Adipocyte (in vitro differentiated cells): Measurements from ENCODE around the gene FPR3.

Experiments
- DNase-seq: peaks from one replicate; pipeline ENCODE4 v3.0.0-alpha.2; 2015; ENCODE audit warnings: low read depth
- H3K27me3 ChIP-seq: replicated peaks from 2 replicates; pipeline ENCODE4 v1.7.0; 2013; ENCODE audit warnings: mild to moderate bottlenecking, low read length, moderate library complexity; ENCODE audit not compliant: control insufficient read depth, insufficient read depth
- H3K36me3 ChIP-seq: 2 replicates; pipeline ENCODE4 v1.7.0; 2013; ENCODE audit warnings: low read length, mild to moderate bottlenecking, moderate library complexity; ENCODE audit not compliant: control insufficient read depth, insufficient read depth, severe bottlenecking
- H3K4me1 ChIP-seq: 2 replicates; pipeline ENCODE4 v1.7.0; 2013; ENCODE audit warnings: mild to moderate bottlenecking, low read length, moderate library complexity; ENCODE audit not compliant: control insufficient read depth, insufficient read depth
- H3K4me3 ChIP-seq: 2 replicates; pipeline ENCODE4 v1.7.0; 2013; ENCODE audit warnings: mild to moderate bottlenecking, low read length, moderate library complexity
- H3K9ac ChIP-seq: 2 replicates; pipeline ENCODE4 v1.7.0; 2013; ENCODE audit warnings: mild to moderate bottlenecking, low read length, moderate library complexity
- H3K9me3 ChIP-seq: 2 replicates; pipeline ENCODE4 v1.7.0; 2013; ENCODE audit warnings: mild to moderate bottlenecking, low read length, moderate library complexity; ENCODE audit not compliant: control insufficient read depth

The FPR3 gene

DNA sequence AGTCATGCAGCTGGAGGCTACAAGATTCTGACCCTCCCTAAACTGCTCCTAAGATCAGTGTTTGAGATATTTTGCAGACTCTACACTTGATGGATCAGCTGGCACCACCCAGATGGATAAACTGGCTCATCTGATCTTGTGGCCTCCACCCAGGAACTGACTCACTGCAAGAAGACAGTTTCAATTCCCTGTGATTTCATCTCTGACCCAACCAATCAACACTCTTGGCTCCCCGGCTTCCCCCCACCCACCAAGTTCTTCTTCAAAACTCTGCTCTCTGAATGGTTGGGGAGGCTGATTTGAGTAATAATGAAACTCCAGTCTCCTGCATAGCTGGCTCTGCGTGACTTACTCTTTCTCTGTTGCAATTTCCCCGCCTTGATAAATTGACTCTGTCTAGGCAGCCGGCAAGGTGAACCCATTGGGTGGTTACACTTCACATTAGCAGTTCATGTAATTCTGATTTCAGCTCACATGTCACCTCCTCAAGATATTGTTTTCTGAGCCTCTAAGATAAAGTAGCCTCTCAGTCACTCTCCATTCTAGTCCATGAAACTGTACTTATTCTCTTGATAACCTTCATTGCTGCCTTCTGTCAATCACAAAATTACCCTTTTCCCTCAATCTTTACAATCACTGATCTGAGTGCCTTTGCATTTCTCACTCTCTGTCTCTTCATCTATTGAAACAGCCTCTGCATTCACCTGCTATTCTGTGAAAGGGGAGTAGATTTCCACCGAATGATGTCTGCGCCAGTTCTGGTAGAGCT is 9.9 kb upstream of the FPR3 start:
- peak; percentile 15 for DNase-seq
- H3K36me3 ChIP-seq = no peaks in the 10 kb centered on the region
- H3K4me1 ChIP-seq = peaks cover 5% of the 10 kb centered on the region
- H3K4me3 ChIP-seq = peak overlapping the region; percentile 2
- no peaks in the 10 kb centered on the region for H3K9me3 ChIP-seq
- H3K9ac ChIP-seq = no peak overlapping the region
- no peaks in the 10 kb centered on the region for H3K27me3 ChIP-seq

DNA sequence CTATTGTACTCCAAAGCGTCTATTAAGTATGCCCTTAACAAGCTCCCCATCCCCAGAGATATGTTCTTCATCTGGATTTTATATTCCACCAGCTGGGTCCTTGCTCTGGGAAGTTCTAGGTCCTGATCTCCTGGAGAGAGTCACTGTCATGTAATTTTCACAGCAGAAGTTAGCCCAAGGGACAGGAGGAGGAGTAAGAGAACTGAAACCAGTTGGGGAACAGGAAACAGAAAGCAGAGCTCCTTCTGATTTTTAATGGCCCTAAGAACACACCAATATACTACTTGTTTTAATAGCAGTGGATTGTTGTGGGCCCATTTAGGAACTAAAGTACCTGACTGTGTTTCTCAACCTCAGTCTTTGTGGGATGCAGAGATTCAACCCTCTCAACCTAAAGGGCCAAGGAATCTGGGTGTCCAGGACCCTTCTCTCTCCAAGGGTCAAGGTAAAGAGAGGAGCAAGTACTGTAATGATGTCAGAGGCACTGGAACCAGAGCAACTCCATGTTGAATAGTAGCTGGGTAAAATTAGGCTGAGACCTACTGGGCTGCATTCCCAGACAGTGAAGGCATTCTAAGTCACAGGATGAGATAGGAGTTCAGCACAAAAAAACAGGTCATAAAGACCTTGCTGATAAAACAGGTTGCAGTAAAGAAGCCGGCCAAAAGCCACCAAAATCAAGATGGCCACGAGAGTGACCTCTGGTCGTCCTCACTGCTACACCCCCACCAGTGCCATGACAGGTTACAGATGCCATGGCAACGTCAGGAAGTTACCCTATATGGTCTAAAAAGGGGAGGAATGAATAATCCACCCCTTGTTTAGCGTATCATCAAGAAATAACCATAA is 8.1 kb upstream of the FPR3 start:
- H3K36me3 ChIP-seq = no peaks in the 10 kb centered on the region
- no peak overlapping the region for H3K9ac ChIP-seq
- H3K27me3 ChIP-seq = no peaks in the 10 kb centered on the region
- H3K9me3 ChIP-seq = no peaks in the 10 kb centered on the region
- peaks cover 5% of the 10 kb centered on the region for H3K4me1 ChIP-seq
- no peak for DNase-seq
- H3K4me3 ChIP-seq = no peak overlapping the region

DNA sequence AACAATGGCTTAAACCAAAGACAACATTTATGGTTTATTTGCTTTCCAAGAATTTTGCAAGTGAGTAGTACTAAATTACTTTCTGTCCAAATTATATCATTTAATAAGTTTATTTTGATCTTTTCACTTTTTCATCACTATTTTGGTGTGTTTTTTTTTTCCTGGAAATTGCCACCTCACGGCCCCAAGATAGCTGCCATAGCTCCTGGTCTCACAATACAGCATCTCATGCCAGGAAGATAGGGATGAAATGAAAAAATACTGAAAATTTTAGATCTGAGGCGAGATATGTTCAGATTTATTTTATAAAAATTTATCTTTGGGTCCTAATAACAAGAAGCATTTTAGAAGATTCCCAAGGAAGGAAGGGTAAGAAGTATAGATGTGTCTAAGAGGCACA is 6.9 kb upstream of the FPR3 start:
- H3K4me3 ChIP-seq = no peak overlapping the region
- no peak overlapping the region for H3K9ac ChIP-seq
- H3K4me1 ChIP-seq = peaks cover 5% of the 10 kb centered on the region
- no peak for DNase-seq
- H3K9me3 ChIP-seq = no peaks in the 10 kb centered on the region
- no peaks in the 10 kb centered on the region for H3K27me3 ChIP-seq
- no peaks in the 10 kb centered on the region for H3K36me3 ChIP-seq

DNA sequence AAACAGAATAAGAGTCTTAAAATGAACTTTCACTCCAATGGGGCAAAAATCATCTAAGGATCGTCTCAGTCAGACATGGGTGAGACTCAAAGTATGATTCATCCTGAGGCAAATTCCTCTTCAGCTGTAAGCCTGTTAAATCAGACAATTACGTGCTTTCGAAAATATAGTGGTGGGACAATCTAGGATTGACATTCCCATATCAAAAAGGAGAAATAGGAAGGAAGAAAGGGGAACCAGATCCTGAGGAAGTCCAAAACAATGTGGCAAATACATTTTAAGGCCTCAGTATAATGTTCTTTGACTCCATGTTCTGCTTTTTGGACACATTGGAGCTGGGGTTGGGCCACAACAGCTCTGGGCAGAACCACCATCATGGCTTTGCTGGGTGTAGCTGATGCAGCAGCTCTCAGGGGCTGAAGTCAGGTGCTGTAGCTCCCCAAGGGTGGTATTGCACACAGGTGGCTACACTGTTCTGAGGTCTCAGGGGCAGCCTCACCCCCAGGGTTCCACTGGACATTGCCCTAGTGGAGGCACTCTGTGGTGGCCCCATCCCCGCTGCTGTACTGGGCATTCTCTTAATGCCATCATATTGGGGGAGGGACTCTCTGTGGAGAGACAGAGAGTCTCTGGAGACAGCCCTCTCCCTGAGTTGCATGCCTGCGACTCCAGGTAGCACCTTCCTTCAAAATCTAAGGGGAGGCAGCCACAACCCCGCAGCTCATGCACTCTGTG is 5.7 kb upstream of the FPR3 start:
- Histone ChIP-seq H3K27me3 (no peaks in the 10 kb centered on the region), H3K4me3 (no peak overlapping the region), H3K4me1 (peaks cover 5% of the 10 kb centered on the region), H3K36me3 (no peaks in the 10 kb centered on the region), H3K9ac (no peak overlapping the region), H3K9me3 (no peaks in the 10 kb centered on the region)
- DNase-seq = no peak

GRCh38 chr19:51792932-51793331 is 2.0 kb upstream of the FPR3 start:
- Histone ChIP-seq H3K9ac (no peak overlapping the region), H3K9me3 (no peaks in the 10 kb centered on the region)

GRCh38 chr19:51793994-51794393 is 963 bp upstream of the FPR3 start:
- no peak for DNase-seq
- H3K36me3 ChIP-seq = no peaks in the 10 kb centered on the region
- no peak overlapping the region for H3K4me3 ChIP-seq
- peaks cover 4% of the 10 kb centered on the region for H3K4me1 ChIP-seq
- H3K27me3 ChIP-seq = no peaks in the 10 kb centered on the region
- H3K9ac ChIP-seq = no peak overlapping the region
- no peaks in the 10 kb centered on the region for H3K9me3 ChIP-seq

More at GRCh38 chr19:51792932-51793331, 2.0 kb upstream of the FPR3 start:
- H3K36me3 ChIP-seq = no peaks in the 10 kb centered on the region
- H3K4me3 ChIP-seq = no peak overlapping the region
- H3K4me1 ChIP-seq = no peaks in the 10 kb centered on the region
- H3K27me3 ChIP-seq = no peaks in the 10 kb centered on the region
- no peak for DNase-seq

- Histone ChIP-seq H3K4me3 (no peak overlapping the region), H3K36me3 (no peaks in the 10 kb centered on the region), H3K4me1 (peaks cover 21% of the 10 kb centered on the region), H3K27me3 (no peaks in the 10 kb centered on the region), H3K9me3 (no peaks in the 10 kb centered on the region), H3K9ac (no peak overlapping the region)
- no peak for DNase-seq
Measured at GRCh38 chr19:51796195-51796679, 1.3 kb downstream of the FPR3 start.

GRCh38 chr19:51797480-51797879 is 2.5 kb downstream of the FPR3 start:
- DNase-seq = no peak
- no peak overlapping the region for H3K4me3 ChIP-seq
- no peak overlapping the region for H3K9ac ChIP-seq
- H3K27me3 ChIP-seq = no peaks in the 10 kb centered on the region
- no peaks in the 10 kb centered on the region for H3K36me3 ChIP-seq
- H3K9me3 ChIP-seq = no peaks in the 10 kb centered on the region
- H3K4me1 ChIP-seq = peaks cover 21% of the 10 kb centered on the region

DNA sequence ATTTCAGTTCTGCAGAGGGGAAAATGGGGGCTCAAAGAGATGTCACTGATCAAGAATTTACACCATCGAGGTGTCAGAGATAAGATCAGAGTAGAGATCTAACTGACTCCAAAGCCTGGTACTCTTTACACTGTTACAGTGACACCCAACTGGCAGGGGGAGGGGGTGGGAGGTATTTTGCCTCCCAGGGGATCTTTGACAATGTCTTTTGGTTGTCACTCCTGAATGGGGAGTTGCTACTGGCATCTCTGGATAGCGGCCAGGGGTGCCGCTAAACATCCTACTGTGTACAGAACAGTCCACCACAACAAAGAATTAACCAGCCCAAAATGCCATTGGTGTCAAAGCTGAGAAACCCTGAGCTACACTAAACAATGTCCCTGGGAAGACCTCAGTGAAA is 3.1 kb downstream of the FPR3 start:
- Histone ChIP-seq H3K36me3 (no peaks in the 10 kb centered on the region), H3K9me3 (no peaks in the 10 kb centered on the region), H3K4me3 (no peak overlapping the region), H3K27me3 (no peaks in the 10 kb centered on the region), H3K9ac (no peak overlapping the region), H3K4me1 (peaks cover 21% of the 10 kb centered on the region)
- no peak for DNase-seq

GRCh38 chr19:51799034-51799773 is 4.2 kb downstream of the FPR3 start:
- Histone ChIP-seq H3K9ac (no peak overlapping the region), H3K9me3 (no peaks in the 10 kb centered on the region), H3K36me3 (no peaks in the 10 kb centered on the region), H3K4me3 (peak overlapping the region; percentile 47), H3K4me1 (peaks cover 21% of the 10 kb centered on the region), H3K27me3 (no peaks in the 10 kb centered on the region)
- DNase-seq = peak; percentile 91
